Myocyte (in vitro differentiated cells): ENCODE data around the gene SAGE1. TPM values are rescaled to one million over a fixed set of nuclear protein-coding genes. Genes with fewer than 3 reads are reported as not detected.
A peak's percentile ranks its signal among the peaks of the same experiment; 100 is the strongest.
"Not testable (repeated sequence)": the region's sequence is repeated elsewhere in the genome, so short reads cannot be mapped to it uniquely, and the experiment has no call there.

Source experiments
- DNase-seq: peaks from one replicate; pipeline ENCODE4 v3.0.0-alpha.2; 2012; ENCODE audit warnings: low read depth
- polyA plus RNA-seq: library from polyadenylated mRNA; unstranded; fragments of >200 nt; gene quantifications from one replicate; pipeline ENCODE4 v1.2.1, GENCODE V29; 2012; ENCODE audit warnings: missing spikeins
- total RNA-seq: library from RNA; depleted of rRNA; stranded (reverse); fragments of >200 nt; gene quantifications from 2 replicates; pipeline ENCODE4 v1.2.3, GENCODE V29; 2014

The SAGE1 gene, protein sequence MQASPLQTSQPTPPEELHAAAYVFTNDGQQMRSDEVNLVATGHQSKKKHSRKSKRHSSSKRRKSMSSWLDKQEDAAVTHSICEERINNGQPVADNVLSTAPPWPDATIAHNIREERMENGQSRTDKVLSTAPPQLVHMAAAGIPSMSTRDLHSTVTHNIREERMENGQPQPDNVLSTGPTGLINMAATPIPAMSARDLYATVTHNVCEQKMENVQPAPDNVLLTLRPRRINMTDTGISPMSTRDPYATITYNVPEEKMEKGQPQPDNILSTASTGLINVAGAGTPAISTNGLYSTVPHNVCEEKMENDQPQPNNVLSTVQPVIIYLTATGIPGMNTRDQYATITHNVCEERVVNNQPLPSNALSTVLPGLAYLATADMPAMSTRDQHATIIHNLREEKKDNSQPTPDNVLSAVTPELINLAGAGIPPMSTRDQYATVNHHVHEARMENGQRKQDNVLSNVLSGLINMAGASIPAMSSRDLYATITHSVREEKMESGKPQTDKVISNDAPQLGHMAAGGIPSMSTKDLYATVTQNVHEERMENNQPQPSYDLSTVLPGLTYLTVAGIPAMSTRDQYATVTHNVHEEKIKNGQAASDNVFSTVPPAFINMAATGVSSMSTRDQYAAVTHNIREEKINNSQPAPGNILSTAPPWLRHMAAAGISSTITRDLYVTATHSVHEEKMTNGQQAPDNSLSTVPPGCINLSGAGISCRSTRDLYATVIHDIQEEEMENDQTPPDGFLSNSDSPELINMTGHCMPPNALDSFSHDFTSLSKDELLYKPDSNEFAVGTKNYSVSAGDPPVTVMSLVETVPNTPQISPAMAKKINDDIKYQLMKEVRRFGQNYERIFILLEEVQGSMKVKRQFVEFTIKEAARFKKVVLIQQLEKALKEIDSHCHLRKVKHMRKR
- not detected in 2 replicates for total RNA-seq
- not detected for polyA plus RNA-seq

DNA sequence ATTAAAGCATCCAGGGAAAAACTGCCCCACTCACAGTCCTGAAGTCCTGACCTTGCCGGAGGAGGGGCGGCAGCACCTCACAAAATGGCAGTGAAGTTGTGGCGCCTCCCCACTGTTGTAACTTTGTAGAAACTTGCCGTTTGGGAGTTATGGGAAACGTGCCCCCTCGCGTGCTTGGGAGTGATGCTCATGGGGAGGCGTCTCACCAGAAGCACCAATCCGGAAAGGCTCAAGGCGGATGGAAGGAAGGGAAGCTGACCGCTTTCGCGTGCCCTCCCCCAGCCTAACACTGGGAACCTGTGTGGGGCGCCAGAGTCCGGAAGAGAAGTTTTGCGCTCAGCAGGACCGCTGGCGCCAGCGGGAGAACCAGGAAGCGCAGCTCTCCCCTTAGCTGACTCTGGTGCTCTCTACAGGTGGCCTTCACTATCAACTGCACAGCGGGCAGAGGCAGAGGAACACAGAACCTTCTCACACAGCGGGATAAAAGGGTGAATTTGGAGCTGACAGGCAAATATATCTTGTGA lies at the start of gene SAGE1, which contains the start of gene CT45A10:
SAGE1 (plus strand) TSS at position 423 of the 524 bp plus-strand sequence. CDS start 2,527 bp downstream, outside the sequence.
CT45A10 (minus strand) TSS at position 151 of the 524 bp plus-strand sequence. CDS start 8,100 bp downstream, outside the sequence.
- no peak for DNase-seq

DNA sequence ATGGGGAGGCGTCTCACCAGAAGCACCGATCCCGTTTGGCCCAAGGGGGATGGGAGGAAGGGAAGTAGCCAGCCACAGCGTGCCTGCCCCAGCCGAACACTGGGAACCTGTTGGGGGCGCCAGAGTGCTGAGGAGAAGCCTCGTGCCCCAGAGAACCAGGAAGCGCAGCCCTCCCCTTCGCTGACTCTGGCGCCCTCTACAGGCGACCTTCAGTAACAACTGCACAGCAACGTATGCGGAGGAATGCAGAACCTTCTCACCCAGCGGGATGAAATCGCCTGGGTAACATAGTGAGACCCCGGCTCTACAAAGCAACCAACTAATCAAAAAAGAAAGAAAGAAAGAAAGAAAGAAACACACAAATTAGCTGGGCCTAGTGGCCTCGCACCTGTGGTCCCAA lies 39.1 kb upstream of the SAGE1 start, which contains the start of gene CT45A8:
CT45A8 (minus strand) TSS at position 101 of the 400 bp plus-strand sequence. CDS start 3,755 bp downstream, outside the sequence.
- DNase-seq: not testable (repeated sequence)

DNA sequence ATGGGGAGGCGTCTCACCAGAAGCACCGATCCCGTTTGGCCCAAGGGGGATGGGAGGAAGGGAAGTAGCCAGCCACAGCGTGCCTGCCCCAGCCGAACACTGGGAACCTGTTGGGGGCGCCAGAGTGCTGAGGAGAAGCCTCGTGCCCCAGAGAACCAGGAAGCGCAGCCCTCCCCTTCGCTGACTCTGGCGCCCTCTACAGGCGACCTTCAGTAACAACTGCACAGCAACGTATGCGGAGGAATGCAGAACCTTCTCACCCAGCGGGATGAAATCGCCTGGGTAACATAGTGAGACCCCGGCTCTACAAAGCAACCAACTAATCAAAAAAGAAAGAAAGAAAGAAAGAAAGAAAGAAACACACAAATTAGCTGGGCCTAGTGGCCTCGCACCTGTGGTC lies 21.8 kb upstream of the SAGE1 start, which contains the start of gene CT45A9:
CT45A9 (minus strand) TSS at position 101 of the 400 bp plus-strand sequence. CDS start 3,751 bp downstream, outside the sequence.
- DNase-seq: not testable (repeated sequence)

DNA sequence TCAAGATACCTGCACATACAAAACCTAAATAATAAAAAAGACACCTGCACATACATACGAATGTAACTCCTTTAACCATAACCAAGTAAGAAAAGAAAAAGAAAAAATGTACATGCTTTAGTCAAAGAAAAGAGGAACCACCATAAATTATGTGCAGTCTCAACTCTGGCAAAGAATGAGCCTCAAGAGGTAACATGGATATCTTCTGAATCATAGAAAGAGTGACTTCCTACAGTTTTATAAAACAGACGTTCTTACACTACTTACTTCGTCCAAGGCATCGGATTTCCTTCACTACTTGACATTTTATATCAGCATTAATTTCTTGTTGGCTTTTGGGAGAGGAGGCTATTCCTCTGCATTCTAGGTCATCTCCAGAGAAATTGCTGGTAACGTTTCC lies 10.8 kb upstream of the SAGE1 start:
- not testable (repeated sequence) for DNase-seq

DNA sequence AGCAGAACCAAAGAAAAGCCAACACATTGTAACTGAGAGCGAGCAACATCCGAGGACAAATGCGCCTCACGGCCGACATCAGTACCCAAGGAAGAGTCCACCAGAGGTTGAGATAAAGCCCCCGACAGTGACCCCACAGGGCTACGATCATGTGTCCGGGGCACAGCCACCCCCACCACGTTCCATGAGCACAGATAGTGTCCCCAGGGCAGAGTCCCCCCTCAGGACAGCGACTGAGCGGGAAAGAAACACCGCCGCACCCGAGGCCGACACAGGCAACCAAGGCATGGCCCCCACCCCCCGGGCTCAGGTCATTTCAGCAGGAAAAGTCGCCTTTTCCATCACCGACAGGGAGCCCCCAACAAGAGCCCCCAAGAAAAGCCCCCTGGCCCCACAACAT lies 5.3 kb upstream of the SAGE1 start:
- DNase-seq: not testable (repeated sequence)

DNA sequence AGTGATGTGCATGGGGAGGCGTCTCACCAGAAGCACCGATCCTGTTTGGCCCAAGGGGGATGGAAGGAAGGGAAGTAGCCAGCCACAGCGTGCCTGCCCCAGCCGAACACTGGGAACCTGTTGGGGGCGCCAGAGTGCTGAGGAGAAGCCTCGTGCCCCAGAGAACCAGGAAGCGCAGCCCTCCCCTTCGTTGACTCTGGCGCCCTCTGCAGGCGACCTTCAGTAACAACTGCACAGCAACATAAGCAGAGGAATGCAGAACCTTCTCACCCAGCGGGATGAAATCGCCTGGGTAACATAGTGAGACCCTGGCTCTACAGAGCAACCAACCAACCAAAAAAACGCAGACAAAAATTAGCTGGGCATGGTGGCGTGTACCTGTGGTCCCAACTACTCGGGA lies 4.5 kb upstream of the SAGE1 start:
- not testable (repeated sequence) for DNase-seq

DNA sequence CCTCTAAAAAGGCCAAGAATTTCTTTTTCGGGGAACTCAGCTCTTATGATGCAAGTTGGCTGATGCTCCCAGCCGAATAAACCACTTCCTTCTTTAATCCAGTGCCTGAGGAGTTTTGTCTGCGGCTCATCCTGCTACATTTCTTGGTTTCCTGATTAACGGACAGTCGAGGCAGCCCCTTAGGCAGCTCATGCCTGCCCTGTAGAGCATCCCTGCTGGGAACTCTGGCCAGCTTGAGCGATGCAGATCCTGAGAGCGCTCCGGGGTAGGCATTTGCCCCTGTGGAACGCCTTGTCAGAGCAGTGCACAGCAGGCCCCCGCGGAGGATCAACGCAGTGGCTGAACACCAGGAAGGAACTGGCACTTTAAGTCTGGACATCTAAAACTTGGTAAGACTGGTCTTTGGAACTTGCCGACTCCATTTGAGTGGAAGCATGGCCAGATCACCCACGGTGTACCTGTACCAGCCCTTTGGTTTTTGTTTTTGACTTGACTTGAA lies 3.4 kb upstream of the SAGE1 start:
- no peak for DNase-seq

DNA sequence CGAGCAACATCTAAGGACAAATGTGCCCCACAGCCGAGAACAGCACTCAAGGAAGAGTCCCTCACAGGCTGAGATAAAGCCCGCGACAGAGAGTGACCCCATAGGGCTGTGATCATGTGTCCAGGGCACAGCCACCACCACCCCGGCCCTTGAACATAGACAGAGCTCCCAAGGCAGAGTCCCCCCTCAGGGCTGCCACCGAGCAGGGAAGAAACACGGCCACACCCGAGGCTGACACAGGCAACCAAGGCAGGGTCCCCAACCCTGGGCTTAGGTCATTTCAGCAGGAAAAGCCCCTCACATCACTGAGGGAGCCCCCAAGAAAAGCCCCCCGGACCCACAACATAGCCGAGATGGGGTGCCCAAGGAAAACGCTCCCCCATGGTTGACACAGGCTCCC lies 735 bp upstream of the SAGE1 start:
- no peak for DNase-seq

DNA sequence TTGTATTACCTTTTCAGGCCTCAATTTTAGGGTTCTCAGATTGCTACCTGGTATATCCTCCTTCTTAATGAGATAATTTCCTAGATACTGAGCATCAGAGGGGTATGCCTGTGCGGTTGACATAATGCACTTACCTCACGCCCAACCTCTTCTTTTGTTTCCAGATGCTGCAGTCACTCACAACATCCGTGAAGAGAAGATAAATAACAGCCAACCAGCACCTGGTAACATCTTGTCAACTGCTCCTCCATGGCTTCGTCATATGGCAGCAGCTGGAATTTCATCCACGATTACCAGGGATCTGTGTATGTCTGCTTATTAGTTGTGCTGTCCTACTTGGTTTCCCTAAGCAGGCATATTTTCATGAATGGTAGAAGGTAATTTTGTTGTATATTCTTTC lies 16.7 kb downstream of the SAGE1 start:
- no peak for DNase-seq

DNA sequence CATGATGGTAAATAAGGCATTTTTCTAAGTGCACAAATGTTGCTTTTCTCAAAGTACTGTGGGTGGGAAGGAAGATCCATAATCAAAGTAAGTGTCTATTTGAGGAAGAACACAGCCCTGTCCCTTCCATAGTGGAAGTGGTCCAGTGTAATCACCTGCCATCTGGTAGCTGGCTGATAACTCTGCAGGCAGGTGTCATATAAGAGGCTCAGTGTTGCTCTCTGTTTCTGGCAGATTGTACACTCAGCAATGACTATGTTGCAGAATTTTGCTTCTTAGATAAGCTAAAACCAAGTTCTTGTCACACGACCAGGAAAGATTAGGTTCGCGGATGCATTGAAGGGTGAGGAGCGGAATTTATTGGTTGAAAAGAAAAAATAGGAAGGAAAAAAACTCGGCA lies 20.9 kb downstream of the SAGE1 start:
- no peak for DNase-seq

DNA sequence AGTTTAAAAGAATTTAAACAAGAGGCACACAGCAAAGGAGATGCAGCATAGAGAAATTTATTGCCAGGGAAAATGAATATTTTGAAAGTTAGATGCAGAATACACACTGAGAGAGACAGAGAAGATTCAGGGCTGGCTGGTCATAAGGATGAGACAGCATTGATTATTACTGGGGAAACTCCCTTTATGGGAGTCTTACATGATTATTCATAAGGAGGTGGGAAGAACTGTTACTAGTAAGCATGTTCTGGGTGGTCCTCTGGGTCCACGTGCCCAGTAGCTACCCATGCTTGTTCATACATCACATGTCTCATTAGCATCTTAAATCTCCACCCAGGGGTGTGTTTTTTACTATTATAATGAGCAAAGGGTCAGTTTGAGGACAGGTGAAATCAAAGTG lies 27.0 kb downstream of the SAGE1 start:
- DNase-seq: not testable (repeated sequence)

DNA sequence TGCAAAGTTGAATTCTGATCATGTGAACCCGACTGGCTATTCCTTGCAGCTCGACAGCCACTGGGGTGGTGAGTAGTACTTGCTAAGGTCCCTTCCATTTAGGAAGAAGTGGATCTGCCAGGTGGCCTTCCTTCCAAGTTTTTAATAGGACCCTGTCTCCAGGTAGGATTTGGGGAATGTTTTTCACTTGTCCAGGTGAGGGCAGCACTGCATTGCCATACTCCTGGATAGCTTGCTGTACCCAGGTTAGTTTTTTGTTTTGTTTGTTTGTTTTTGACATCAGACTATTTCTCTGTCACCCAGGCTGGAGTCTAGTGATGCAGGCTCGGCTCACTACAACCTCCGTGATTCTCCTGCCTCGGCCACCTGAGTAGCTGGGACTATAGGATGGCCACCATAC lies 29.8 kb downstream of the SAGE1 start:
- no peak for DNase-seq

DNA sequence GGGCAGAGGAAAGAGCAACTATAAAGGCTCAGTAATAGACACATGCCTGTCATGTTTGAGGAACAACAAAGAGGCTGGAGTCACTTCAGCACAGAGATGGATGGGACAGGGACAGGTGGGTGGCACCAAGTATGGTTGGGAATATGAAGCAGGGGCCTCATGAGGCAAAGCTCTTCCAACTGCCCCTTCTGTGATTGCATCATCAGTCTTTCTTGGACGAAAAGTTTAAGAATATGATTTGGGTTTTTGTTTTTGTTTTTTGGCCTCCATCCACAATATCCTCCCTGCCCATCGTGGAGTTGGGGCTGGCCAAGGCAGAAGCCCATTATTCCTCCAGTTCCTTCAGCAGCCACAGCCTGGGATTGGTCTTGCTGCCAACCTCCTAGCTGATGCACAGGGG lies 34.4 kb downstream of the SAGE1 start:
- no peak for DNase-seq

DNA sequence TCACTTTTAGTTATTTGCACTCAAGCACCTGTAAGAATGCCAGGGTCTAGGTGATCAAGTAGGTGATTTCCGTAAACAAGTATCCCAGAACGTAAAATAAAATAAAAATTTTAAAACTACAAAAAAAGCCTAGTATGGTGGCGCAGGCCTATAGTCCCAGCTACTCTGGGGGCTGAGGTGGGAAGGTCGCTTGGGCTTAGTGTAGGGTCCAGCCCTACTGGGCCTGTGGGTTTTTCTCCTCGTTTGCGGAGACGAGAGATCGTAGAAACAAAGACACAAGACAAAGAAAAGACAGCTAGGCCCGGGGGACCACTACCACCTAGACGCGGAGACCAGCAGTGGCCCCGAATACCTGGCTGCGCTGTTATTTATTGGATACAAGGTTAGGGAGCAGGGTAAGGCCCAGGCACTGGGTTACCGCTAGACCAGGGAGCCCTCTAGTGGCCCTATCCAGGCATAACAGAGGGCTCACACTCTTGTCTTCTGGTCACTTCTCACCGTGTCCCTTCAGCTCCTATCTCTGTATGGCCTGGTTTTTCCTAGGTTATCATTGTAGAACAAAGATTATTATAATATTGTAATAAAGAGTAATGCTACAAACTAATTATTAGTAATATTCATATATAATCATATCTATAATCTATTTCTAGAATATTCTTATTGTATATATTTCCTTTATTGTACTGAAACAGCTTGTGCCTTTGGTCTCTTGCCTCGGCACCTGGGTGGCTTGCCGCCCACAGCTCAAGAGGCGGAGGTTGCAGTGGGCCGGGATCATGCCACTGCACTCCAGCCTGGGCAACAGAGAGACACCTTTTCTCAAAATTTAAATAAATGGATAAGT lies 38.4 kb downstream of the SAGE1 start:
- DNase-seq: peak; percentile 42

DNA sequence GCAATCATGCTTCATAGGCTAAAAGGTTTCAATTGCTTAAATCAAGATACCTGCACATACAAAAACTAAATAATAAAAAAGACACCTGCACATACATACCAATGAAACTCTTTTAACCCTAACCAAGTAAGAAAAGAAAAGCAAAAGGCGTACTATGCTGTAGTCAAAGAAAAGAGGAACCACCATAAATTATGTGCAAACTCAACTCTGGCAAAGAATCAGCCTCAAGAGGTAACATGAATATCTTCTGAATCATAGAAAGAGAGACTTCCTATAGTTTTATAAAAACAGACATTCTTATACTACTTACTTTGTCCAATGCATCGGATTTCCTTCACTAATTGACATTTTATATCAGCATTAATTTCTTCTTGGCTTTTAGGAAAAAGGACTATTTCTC lies 51.0 kb downstream of the SAGE1 start:
- no peak for DNase-seq

DNA sequence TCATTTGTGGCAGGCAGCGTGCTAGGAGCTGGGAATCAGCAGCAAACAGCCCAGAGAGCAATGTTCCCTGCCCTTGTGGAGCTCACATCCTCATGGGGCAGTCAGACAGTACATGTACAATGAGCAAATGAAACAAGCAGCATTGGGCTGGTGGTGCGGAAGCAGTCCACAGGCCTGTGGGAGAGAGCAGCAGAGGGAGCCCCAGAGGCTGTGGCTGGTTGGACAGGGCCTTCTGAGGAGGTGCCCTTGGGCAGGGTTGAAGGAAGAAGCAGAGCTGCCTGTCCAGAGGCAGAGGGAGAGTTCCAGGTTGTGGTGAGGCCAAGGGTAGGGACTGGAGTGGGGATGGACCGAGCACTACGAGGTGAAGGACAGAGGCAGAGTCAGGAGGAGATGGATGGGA lies 57.8 kb downstream of the SAGE1 start:
- DNase-seq: no peak
